GM18907 (cell line): Measurements from ENCODE around the gene GAL3ST3.
"Not testable (repeated sequence)": the region's sequence is repeated elsewhere in the genome, so short reads cannot be mapped to it uniquely, and the experiment has no call there.

ENCODE experiments used
- ATAC-seq: cut with Tn5 transposase; IDR thresholded peaks from one replicate; pipeline ENCODE4 v1.9.1; 2021; ENCODE audit warnings: mild to moderate bottlenecking, moderate library complexity; ENCODE audit not compliant: unreplicated experiment

The GAL3ST3 gene

DNA sequence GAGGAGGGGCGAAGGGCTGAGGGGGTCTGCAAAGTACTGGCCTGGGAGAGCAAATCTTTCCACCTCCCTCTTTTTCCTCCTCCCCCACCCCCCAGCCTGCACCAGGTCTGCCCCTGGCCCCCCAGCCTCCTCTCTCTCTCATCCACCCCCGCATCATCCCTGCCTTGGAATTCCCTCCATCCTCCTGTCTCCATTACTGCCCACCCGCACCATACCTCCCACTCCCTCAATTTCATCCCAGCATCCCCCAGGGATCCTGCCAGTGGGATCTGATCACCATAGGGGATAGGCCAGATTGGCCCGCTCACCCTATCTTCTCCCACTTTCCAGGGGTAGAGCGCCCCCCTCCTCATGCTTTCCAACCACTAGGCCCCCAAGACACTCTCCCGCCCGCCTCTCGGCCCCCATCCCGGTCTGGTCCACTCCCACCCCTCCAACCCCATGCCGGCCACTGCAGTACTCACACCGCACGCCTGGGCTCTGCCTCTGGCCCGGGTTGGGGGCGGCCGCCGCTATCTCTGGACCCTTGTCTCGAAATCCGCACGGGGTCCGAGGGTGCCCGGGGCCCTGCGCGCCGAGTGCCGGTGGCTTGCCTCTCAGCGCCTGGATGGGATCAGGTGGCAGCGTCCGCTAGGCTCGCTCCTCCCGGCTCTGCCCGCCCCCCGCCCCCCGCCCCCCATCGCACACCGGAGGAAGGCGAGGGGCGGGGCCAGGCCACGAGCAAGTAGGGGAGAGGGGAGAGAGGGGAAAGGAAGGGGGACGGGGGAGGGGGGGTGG, at the start of gene GAL3ST3:
Gene GAL3ST3 (minus strand): TSS at position 615 of the 777 bp plus-strand sequence. CDS start 3,746 bp downstream, outside the sequence.
- no peak for ATAC-seq

DNA sequence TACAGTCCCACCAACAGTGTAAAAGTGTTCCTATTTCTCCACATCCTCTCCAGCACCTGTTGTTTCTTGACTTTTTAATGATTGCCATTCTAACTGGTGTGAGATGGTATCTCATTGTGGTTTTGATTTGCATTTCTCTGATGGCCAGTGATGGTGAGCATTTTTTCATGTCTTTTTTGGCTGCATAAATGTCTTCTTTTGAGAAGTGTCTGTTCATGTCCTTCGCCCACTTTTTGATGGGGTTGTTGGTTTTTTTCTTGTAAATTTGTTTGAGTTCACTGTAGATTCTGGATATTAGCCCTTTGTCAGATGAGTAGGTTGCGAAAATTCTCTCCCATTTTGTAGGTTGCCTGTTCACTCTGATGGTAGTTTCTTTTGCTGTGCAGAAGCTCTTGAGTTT, 43.2 kb upstream of the GAL3ST3 start:
- ATAC-seq = not testable (repeated sequence)

DNA sequence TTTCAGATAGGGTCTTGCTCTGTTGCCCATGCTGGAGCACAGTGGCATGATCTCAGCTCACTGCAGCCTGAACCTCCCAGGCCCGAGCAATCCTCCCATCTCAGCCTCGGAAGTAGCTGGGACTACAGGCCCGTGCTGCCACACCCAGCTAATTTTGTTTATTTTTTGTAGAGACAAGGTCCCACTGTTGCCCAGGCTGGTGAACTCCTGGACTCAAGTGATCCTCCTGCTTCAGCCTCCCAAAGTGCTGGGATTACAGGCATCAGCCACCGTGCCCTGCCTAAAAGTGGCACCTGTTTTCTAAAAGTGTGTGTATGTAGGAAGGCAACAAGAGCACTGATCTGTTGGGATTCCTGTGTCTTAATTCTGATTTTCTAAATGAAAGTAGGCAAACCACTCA, 41.3 kb upstream of the GAL3ST3 start:
- ATAC-seq = no peak

- ATAC-seq = no peak
These were observed 40.1 kb upstream of the GAL3ST3 start for GRCh38 chr11:66089067-66089466.

DNA sequence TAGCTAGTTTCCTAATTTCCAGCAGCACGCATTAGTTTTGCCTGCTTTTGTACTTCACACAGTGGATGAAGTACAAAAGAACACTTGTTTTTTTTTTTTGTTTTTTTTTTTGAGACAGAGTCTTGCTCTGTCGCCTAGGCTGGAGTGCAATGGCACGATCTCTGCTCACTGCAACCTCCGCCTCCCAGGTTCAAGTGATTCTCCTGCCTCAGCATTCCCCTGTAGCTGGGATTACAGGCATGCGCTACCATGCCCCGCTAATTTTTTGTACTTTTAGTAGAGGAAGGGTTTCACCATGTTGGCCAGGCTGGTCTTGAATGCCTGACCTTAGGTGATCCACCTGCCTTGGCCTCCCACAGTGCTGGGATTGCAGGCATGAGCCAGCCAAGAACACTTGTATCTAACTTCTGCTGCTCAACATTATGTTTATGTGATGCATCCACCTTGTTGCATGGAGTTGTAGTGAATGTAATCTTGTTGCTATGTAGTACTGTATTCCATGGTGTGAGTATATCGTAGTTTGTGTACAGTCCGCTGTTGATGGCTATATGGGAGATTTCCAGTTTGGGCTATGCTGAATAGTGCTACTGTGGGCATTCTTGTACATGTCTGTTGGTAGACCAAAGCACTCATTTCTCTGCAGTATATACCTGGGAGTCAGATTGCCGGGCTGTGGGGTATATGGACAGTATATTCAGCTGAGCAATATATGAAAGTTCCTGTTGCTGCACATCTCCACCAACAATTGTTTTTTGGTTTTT, 38.4 kb upstream of the GAL3ST3 start:
- no peak for ATAC-seq

GRCh38 chr11:66084821-66085475, 36.0 kb upstream of the GAL3ST3 start:
- ATAC-seq = no peak

DNA sequence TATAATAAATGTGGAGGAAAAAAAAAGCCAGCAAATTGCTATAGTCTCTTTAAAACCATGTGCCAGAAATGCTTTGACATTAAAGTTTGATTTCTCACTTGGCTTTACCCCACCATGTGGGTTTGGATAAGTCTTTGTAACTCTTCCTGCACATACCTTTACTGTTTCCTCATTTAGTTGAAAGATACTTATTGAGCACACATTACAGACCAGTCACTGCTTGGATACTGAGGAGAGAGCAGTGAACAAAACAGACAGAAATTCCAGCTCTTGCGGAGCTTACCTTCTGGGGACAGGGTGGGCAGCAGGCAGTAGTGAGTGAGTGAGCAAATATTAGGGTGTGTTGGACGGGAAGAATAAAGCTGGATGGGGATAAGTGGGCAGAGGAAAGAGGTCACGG, 34.8 kb upstream of the GAL3ST3 start:
- no peak for ATAC-seq

DNA sequence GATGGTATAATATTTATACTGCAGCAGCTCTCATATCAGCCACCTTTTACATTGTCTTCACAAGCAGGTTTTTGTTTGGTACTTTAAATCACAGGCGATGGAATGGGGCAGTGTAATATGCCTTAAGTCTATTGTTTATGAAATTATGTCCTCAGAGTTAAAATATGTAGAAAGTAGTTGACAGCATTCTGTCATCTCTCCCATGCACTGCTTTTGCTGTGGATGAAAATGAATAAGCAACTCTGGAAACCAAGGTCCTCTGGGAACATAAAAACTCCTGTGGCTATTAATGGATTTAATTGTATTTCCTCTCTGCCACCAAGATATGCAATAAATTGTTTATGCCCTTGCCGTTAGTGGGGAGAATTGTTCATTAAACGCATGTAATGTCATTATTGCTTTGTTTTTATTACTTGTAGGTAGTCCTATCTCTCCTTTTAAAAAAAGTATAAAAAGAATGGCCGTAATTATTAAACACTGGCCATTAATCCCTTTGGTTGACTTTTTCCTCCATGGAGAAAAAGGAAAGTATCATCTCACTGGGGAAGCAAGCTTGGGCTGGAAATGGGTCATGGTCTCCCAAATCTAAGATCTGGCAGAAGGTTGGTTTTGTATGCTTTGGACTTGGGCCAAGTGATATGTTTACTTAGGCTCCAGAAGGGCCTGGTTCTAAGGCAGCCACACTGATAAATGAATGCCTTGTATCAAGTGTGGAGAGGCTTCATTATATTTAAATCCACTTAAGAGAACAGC, 34.2 kb upstream of the GAL3ST3 start:
- ATAC-seq = no peak

- peak; percentile 76 for ATAC-seq
These were observed 32.5 kb upstream of the GAL3ST3 start for GRCh38 chr11:66081505-66081904.

DNA sequence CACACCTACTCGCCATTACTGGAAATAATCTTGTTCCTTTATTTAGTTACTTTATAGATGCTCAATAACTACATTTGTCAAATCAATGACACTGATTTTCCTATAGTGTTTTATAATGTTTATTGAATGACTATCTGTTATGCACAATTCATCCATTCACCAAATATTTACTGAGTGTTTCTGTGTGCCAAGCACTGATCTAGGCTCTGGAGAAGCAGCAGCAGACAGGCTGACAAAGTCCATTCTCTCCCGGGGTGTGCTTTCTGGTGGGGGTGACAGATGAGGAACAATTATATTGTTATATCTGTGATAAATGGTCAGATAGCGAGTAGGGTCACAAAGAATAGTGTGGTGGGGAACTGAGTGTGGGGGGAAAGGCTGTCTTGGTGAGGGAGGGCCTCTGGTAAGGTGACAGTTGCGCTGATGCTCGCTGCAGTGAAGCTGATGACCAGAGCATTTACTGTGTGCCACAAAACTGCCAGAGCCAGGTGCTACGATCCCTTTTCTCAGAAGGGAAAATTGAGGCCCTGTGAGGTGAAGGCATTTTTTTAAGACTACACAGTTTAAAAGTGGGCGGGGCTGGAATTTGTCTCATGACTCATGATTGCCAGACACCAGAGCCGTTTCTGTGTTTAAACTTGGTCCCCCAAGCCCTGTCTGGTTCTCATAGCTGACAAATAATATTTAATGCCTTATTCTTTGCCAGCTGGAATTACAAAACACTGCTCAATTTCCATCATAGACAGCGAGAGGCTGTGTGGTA, 31.3 kb upstream of the GAL3ST3 start:
- ATAC-seq = no peak

GRCh38 chr11:66078949-66079348, 30.0 kb upstream of the GAL3ST3 start:
- not testable (repeated sequence) for ATAC-seq

- ATAC-seq = no peak
These were observed 29.0 kb upstream of the GAL3ST3 start for GRCh38 chr11:66077927-66078326.

GRCh38 chr11:66076561-66076960, 27.6 kb upstream of the GAL3ST3 start:
- ATAC-seq = no peak

GRCh38 chr11:66075273-66075672, 26.3 kb upstream of the GAL3ST3 start:
- no peak for ATAC-seq

DNA sequence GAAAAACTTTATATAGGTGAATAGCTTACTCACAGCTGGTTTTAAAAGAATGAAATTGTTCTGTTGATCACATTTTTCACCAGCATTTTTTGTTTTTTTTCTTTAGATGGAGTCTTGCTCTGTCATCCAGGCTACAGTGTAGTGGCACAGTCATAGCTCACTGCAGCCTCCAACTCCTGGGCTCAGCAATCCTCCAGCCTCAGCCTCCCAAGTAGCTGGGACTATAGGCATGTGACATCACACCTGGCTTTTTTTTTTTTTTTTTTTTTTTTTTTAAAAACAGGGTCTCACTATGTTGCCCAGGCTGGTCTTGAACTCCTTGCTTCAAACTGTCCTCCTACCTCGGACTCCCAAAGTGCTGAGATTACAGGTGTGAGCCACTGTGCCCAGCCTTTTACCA, 24.7 kb upstream of the GAL3ST3 start:
- no peak for ATAC-seq

- no peak for ATAC-seq
These were observed 23.6 kb upstream of the GAL3ST3 start for GRCh38 chr11:66072518-66072917.

DNA sequence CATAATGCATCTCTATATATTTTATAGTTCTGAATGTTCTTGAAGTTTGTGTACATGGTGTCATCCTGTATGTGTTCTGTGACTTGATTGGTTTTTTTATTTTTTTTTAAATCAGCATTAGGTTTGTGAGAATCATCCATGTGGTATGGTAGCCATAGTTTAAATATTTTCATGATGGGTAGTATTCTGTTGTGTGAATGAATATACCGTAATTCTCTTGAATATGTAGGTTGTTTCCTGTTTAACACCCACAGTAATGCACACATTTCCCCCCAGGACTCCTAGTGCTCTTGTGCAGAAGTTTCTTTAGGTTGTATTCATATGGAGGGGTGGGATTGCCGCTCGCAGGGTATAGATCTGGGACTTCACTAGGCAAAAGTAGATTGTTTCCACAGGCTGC, 23.1 kb upstream of the GAL3ST3 start:
- no peak for ATAC-seq

- ATAC-seq = no peak
These were observed 22.4 kb upstream of the GAL3ST3 start for GRCh38 chr11:66071381-66071801.

DNA sequence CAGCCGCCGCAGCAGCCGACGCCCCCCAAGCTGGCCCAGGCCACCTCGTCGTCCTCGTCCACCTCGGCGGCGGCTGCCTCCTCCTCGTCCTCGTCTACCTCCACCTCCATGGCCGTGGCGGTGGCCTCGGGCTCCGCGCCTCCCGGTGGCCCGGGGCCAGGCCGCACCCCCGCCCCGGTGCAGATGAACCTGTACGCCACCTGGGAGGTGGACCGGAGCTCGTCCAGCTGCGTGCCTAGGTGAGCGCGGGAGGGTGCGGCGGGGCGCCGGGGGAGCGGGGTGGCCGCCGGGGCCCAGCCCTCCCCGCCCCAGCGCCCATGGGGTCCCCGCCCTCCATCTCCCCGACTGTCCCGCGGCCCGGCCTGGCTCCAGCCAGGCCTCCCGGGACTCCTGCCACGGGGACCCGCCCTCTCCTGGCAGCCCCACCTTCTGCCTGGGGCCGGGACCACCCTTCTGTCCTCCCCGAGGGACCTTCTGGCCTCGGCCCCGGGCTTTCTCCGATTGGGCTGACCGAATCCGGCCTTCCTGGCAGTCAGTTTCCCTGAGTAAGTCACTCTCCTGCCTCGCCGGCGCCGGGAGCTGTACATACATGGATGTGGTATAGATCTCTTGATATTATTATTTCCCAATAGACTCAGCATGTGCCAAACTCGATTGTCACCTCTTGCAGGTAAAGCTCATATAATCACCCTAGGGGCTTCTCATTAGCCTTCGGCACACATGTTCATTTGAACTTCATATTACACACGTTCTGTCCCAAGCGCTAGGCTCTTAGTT, 21.8 kb upstream of the GAL3ST3 start:
- peak; percentile 18 for ATAC-seq
